ENCODE measurements around the gene GRN. TPM values are rescaled to one million over a fixed set of nuclear protein-coding genes. Genes with fewer than 3 reads are reported as not detected.
"Not testable (repeated sequence)": the region's sequence is repeated elsewhere in the genome, so short reads cannot be mapped to it uniquely, and the experiment has no call there.

GRN gene
- total and polyA plus RNA-seq, 7 donors: 30.8 to 61.0 (median 44.4) TPM

- ATAC-seq: no peak
- DNase-seq: no peak
- Histone ChIP-seq H3K4me1 (peaks cover 7% of the 10 kb centered on the region), H3K27ac (no peak overlapping the region), H3K27me3 (ENCODE audit: insufficient read depth in 3 of 3, low read length in 2 of 3) (peaks cover 0 to 31% (median 15%) of the 10 kb centered on the region in 3 donors), H3K36me3 (ENCODE audit: insufficient read depth in 1 of 2, low read depth in 1 of 2) (no peaks in the 10 kb centered on the region), H3K9me3 (no peaks in the 10 kb centered on the region), H3K4me3 (peak overlapping the region; percentile 70)
- WGBS, 3 donors: 25 to 27% (median 27%) methylated on average over 10 of the region's 10 CpGs
- intact Hi-C loops (cut with DNase I): no loop called here
- no peak for TF ChIP-seq CTCF (IDR thresholded peaks at IDR 0.05)
Observed at GRCh38 chr17:44386182-44386525, 41.1 kb downstream of the GRN start.

GRCh38 chr17:44387804-44388203 lies 42.7 kb downstream of the GRN start:
- H3K4me3 ChIP-seq: no peak overlapping the region
- H3K9me3 ChIP-seq: no peaks in the 10 kb centered on the region
- DNase-seq (no peak), ATAC-seq (no peak)
- no peak overlapping the region for H3K27ac ChIP-seq
- intact Hi-C loops (cut with DNase I): no loop called here
- peaks cover 7% of the 10 kb centered on the region for H3K4me1 ChIP-seq
- H3K27me3 ChIP-seq (ENCODE audit: insufficient read depth in 3 of 3, low read length in 2 of 3): peaks cover 0 to 31% (median 11%) of the 10 kb centered on the region in 3 donors
- TF ChIP-seq CTCF (IDR thresholded peaks at IDR 0.05): no peak
- 76 to 89% (median 89%) methylated on average over 2 of the region's 2 CpGs for WGBS, 3 donors
- H3K36me3 ChIP-seq (ENCODE audit: insufficient read depth in 1 of 2, low read depth in 1 of 2): no peaks in the 10 kb centered on the region

GRCh38 chr17:44389281-44389680 lies 44.2 kb downstream of the GRN start, which contains the start of gene ITGA2B:
Gene ITGA2B, minus strand, starts transcription at chr17:44389649. Its CDS starts 176 bp downstream, at chr17:44389473.
- no peak within 1 kb of the TSS for H3K27ac ChIP-seq
- H3K27me3 ChIP-seq (ENCODE audit: insufficient read depth in 3 of 3, low read length in 2 of 3): peaks cover 0 to 19% (median 8%) of the 10 kb centered on the region in 3 donors
- peaks cover 7% of the 10 kb centered on the region for H3K4me1 ChIP-seq
- H3K9me3 ChIP-seq: no peaks in the 10 kb centered on the region
- H3K36me3 ChIP-seq (ENCODE audit: insufficient read depth in 1 of 2, low read depth in 1 of 2): no peaks in the 10 kb centered on the region
- 30 to 45% (median 35%) methylated on average over 1 of the region's 1 CpG for WGBS, 3 donors
- ATAC-seq: no peak
- no peak for TF ChIP-seq CTCF (IDR thresholded peaks at IDR 0.05)
- no peak for DNase-seq
- no peak within 1 kb of the TSS for H3K4me3 ChIP-seq
- intact Hi-C loops (cut with DNase I): no loop called here

GRCh38 chr17:44389723-44390202 lies 44.7 kb downstream of the GRN start:
- Histone ChIP-seq H3K27ac (no peak overlapping the region), H3K36me3 (ENCODE audit: insufficient read depth in 1 of 2, low read depth in 1 of 2) (peaks cover 0 to 1% of the 10 kb centered on the region in 2 donors), H3K4me3 (no peak overlapping the region), H3K4me1 (peaks cover 7% of the 10 kb centered on the region), H3K9me3 (no peaks in the 10 kb centered on the region), H3K27me3 (ENCODE audit: insufficient read depth in 3 of 3, low read length in 2 of 3) (peaks cover 0 to 14% (median 5%) of the 10 kb centered on the region in 3 donors)
- ATAC-seq (no peak), DNase-seq (no peak)
- 82 to 86% (median 85%) methylated on average over 6 of the region's 6 CpGs for WGBS, 3 donors
- intact Hi-C loops (cut with DNase I): no loop called here
- TF ChIP-seq CTCF (IDR thresholded peaks at IDR 0.05): no peak

GRCh38 chr17:44390250-44390870 lies 45.3 kb downstream of the GRN start:
- no peak for ATAC-seq
- no peak for DNase-seq
- Histone ChIP-seq H3K9me3 (no peaks in the 10 kb centered on the region), H3K27ac (no peak overlapping the region), H3K36me3 (ENCODE audit: insufficient read depth in 1 of 2, low read depth in 1 of 2) (peaks cover 0 to 7% of the 10 kb centered on the region in 2 donors), H3K4me3 (no peak overlapping the region), H3K4me1 (peaks cover 7% of the 10 kb centered on the region), H3K27me3 (ENCODE audit: insufficient read depth in 3 of 3, low read length in 2 of 3) (peaks cover 0 to 10% (median 0%) of the 10 kb centered on the region in 3 donors)
- 63 to 78% (median 66%) methylated on average over 10 of the region's 10 CpGs for WGBS, 3 donors
- no peak for TF ChIP-seq CTCF (IDR thresholded peaks at IDR 0.05)
- intact Hi-C loops (cut with DNase I): no loop called here

GRCh38 chr17:44394112-44394511 lies 49.0 kb downstream of the GRN start:
- intact Hi-C loops (cut with DNase I); ATAC-seq; H3K27me3 ChIP-seq (ENCODE audit: insufficient read depth in 3 of 3, low read length in 2 of 3): not testable (repeated sequence)

More at GRCh38 chr17:44394112-44394511, 49.0 kb downstream of the GRN start:
- H3K4me3 ChIP-seq, DNase-seq, H3K9me3 ChIP-seq, H3K4me1 ChIP-seq, H3K27ac ChIP-seq: not testable (repeated sequence)
- H3K36me3 ChIP-seq (ENCODE audit: insufficient read depth in 1 of 2, low read depth in 1 of 2): peaks cover 0 to 39% of the 10 kb centered on the region in 2 donors
- WGBS, 3 donors: 68 to 81% (median 72%) methylated on average over 9 of the region's 9 CpGs

All from psoas muscle (tissue), 8 donors.